GM18867 (cell line): ENCODE results near the gene CTDSPL.

Source experiments
- ATAC-seq: cut with Tn5 transposase; IDR thresholded peaks from one replicate; pipeline ENCODE4 v1.9.1; 2021; ENCODE audit warnings: mild to moderate bottlenecking, moderate library complexity; ENCODE audit not compliant: unreplicated experiment

CTDSPL gene

GRCh38 chr3:37852771-37853170, 8.9 kb upstream of the CTDSPL start:
- no peak for ATAC-seq

GRCh38 chr3:37853691-37854413, 7.8 kb upstream of the CTDSPL start:
- ATAC-seq = no peak

GRCh38 chr3:37855363-37855970, 6.2 kb upstream of the CTDSPL start:
- peak; percentile 66 for ATAC-seq

- no peak for ATAC-seq
These were observed 5.3 kb upstream of the CTDSPL start for GRCh38 chr3:37856381-37856780.

- ATAC-seq = no peak
These were observed 2.9 kb upstream of the CTDSPL start for GRCh38 chr3:37858742-37859141.

- no peak for ATAC-seq
These were observed 2.3 kb upstream of the CTDSPL start for GRCh38 chr3:37859354-37859753.

GRCh38 chr3:37859908-37860199, 1.8 kb upstream of the CTDSPL start:
- no peak for ATAC-seq

- ATAC-seq = no peak
These were observed 681 bp downstream of the CTDSPL start for GRCh38 chr3:37862219-37862902.

GRCh38 chr3:37862903-37863815, 1.5 kb downstream of the CTDSPL start:
- no peak for ATAC-seq

- no peak for ATAC-seq
These were observed 2.5 kb downstream of the CTDSPL start for GRCh38 chr3:37863949-37864822.

GRCh38 chr3:37864904-37865303, 3.2 kb downstream of the CTDSPL start:
- ATAC-seq = no peak

- no peak for ATAC-seq
These were observed 5.5 kb downstream of the CTDSPL start for GRCh38 chr3:37867144-37867543.

GRCh38 chr3:37871858-37872257, 10.2 kb downstream of the CTDSPL start:
- ATAC-seq = no peak

GRCh38 chr3:37872413-37873160, 10.9 kb downstream of the CTDSPL start:
- no peak for ATAC-seq

- ATAC-seq = no peak
These were observed 14.6 kb downstream of the CTDSPL start for GRCh38 chr3:37876279-37876678.

GRCh38 chr3:37882711-37883110, 21.0 kb downstream of the CTDSPL start:
- ATAC-seq = no peak

- ATAC-seq = no peak
These were observed 24.1 kb downstream of the CTDSPL start for GRCh38 chr3:37885814-37886213.

GRCh38 chr3:37886395-37886794, 24.7 kb downstream of the CTDSPL start:
- ATAC-seq = no peak

- no peak for ATAC-seq
These were observed 25.4 kb downstream of the CTDSPL start for GRCh38 chr3:37887062-37887461.

GRCh38 chr3:37887824-37888223, 26.1 kb downstream of the CTDSPL start:
- ATAC-seq = no peak
